ENCODE results near the gene SLC35G4.

The SLC35G4 gene

DNA sequence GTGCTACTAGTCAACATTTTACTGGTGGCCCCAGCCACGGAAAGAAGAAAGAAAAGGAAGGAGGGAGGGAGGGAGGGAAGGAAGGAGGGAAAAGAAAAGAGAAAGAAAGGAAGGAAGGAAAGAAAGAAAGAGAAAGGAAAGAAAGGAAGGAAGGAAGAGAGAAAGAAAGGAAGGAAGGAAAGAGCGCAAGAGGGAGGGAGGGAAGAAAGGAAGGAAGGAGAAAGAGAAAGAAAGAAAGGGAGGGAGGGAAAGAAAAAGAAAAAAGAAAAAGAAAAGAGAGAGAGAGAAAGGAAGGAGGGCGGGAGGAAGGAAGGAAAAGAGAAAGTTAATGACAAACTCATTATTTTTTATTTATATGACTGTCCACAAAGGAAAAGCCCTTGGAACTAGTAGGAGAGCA lies 34.9 kb upstream of the SLC35G4 start:
- no peaks in the 10 kb centered on the region for H3K27me3 ChIP-seq (replicated peaks; ENCODE audit: insufficient read depth, low read length)

GRCh38 chr18:11577271-11578112 lies 31.9 kb upstream of the SLC35G4 start:
- Histone ChIP-seq H3K4me2 (ENCODE audit: low read depth, low read length) (peak overlapping the region; percentile 37), H3K9ac (ENCODE audit: low read length) (no peak overlapping the region), H3F3A (ENCODE audit: insufficient read depth, low read length) (peaks cover 27% of the 10 kb centered on the region), H3K4me1 (ENCODE audit: low read length) (peaks cover 38% of the 10 kb centered on the region), H4K20me1 (ENCODE audit: insufficient read depth, low read length) (no peaks in the 10 kb centered on the region), H3K27ac (ENCODE audit: low read length) (peak overlapping the region; percentile 54; the same call in 1 of the 2 replicates), H3K4me3 (ENCODE audit: low read length) (peak overlapping the region; percentile 18; the same call in 1 of the 2 replicates), H3K79me2 (ENCODE audit: low read length) (no peaks in the 10 kb centered on the region), H3K9me2 (replicated peaks; ENCODE audit: insufficient read depth, low read length) (no peaks in the 10 kb centered on the region), H3K36me3 (replicated peaks; ENCODE audit: insufficient read depth, low read length) (no peaks in the 10 kb centered on the region), H3K9me3 (replicated peaks; ENCODE audit: insufficient read depth, low read length) (no peaks in the 10 kb centered on the region), H3K27me3 (replicated peaks; ENCODE audit: insufficient read depth, low read length) (no peaks in the 10 kb centered on the region), H2AFZ (ENCODE audit: low read length) (no peak overlapping the region)
- TF ChIP-seq EZH2 (optimal IDR thresholded peaks at IDR 0.05; ENCODE audit: low read depth, low read length) (no peak), CTCF (IDR thresholded peaks at IDR 0.05; ENCODE audit: low read length) (no peak), EZH2phosphoT487 (IDR thresholded peaks at IDR 0.05; ENCODE audit: low read length) (no peak)
- peak; percentile 82 for DNase-seq

More for the DNA sequence above, 34.9 kb upstream of the SLC35G4 start:
- no peaks in the 10 kb centered on the region for H3K9me3 ChIP-seq (replicated peaks; ENCODE audit: insufficient read depth, low read length)
- no peaks in the 10 kb centered on the region for H3K79me2 ChIP-seq (ENCODE audit: low read length)
- H3K27ac ChIP-seq (ENCODE audit: low read length), result no peak overlapping the region
- H2AFZ ChIP-seq (ENCODE audit: low read length), result no peak overlapping the region
- no peaks in the 10 kb centered on the region for H3K36me3 ChIP-seq (replicated peaks; ENCODE audit: insufficient read depth, low read length)
- H3K4me2 ChIP-seq (ENCODE audit: low read depth, low read length), result no peak overlapping the region
- TF ChIP-seq EZH2phosphoT487 (IDR thresholded peaks at IDR 0.05; ENCODE audit: low read length), result no peak
- no peak for TF ChIP-seq EZH2 (optimal IDR thresholded peaks at IDR 0.05; ENCODE audit: low read depth, low read length)
- TF ChIP-seq CTCF (IDR thresholded peaks at IDR 0.05; ENCODE audit: low read length), result no peak
- H3K9me2 ChIP-seq (replicated peaks; ENCODE audit: insufficient read depth, low read length), result no peaks in the 10 kb centered on the region
- peaks cover 29% of the 10 kb centered on the region for H3K4me1 ChIP-seq (ENCODE audit: low read length)
- peaks cover 19% of the 10 kb centered on the region for H3F3A ChIP-seq (ENCODE audit: insufficient read depth, low read length)
- H3K4me3 ChIP-seq (ENCODE audit: low read length), result no peak overlapping the region
- DNase-seq, result no peak
- H3K9ac ChIP-seq (ENCODE audit: low read length), result no peak overlapping the region
- no peaks in the 10 kb centered on the region for H4K20me1 ChIP-seq (ENCODE audit: insufficient read depth, low read length)

DNA sequence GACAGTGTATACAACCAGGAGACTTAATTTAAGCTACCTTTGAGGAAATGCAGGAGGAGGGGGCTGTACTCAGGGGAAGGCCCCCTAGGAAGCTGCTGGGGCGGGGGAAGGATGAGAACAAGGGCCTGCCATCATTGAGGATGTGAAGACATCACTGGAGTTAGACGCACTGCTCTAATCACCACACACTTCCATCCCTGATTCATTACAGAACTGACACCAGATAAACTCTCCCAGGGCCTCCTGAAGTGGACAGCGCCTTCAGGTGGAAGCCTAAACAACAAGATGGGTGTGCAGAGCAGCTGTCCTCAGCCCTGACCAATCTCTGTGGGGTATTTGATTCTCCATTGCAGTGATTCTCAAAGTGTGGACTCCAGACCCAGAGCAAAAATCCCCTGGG lies 30.6 kb upstream of the SLC35G4 start:
- Histone ChIP-seq H3K9me2 (replicated peaks; ENCODE audit: insufficient read depth, low read length) (no peaks in the 10 kb centered on the region), H3K4me2 (ENCODE audit: low read depth, low read length) (no peak overlapping the region), H3K27me3 (replicated peaks; ENCODE audit: insufficient read depth, low read length) (no peaks in the 10 kb centered on the region), H3K79me2 (ENCODE audit: low read length) (no peaks in the 10 kb centered on the region), H3K9me3 (replicated peaks; ENCODE audit: insufficient read depth, low read length) (no peaks in the 10 kb centered on the region), H3K9ac (ENCODE audit: low read length) (no peak overlapping the region), H3K4me3 (ENCODE audit: low read length) (no peak overlapping the region), H3K36me3 (replicated peaks; ENCODE audit: insufficient read depth, low read length) (no peaks in the 10 kb centered on the region), H3K27ac (ENCODE audit: low read length) (no peak overlapping the region), H3F3A (ENCODE audit: insufficient read depth, low read length) (peaks cover 27% of the 10 kb centered on the region), H4K20me1 (ENCODE audit: insufficient read depth, low read length) (no peaks in the 10 kb centered on the region), H2AFZ (ENCODE audit: low read length) (no peak overlapping the region), H3K4me1 (ENCODE audit: low read length) (peaks cover 38% of the 10 kb centered on the region)
- TF ChIP-seq EZH2phosphoT487 (IDR thresholded peaks at IDR 0.05; ENCODE audit: low read length), result no peak
- no peak for TF ChIP-seq EZH2 (optimal IDR thresholded peaks at IDR 0.05; ENCODE audit: low read depth, low read length)
- no peak for TF ChIP-seq CTCF (IDR thresholded peaks at IDR 0.05; ENCODE audit: low read length)
- DNase-seq, result no peak
